Upper lobe of left lung (tissue), 6 donors: ENCODE data around the gene RAB6B. TPM values are rescaled to one million over a fixed set of nuclear protein-coding genes. Genes with fewer than 3 reads are reported as not detected.

Experiments
- ATAC-seq, 2 donors: fragments of 200-7000 bp; cut with Tn5 transposase; one replicate each; pipeline ENCODE4 v1.9.1; 2022; ENCODE audit warnings: mild to moderate bottlenecking in 2 of 2, moderate library complexity in 2 of 2; ENCODE audit not compliant: low FRiP score in 2 of 2
- DNase-seq, 2 donors: peaks; one replicate each; pipeline ENCODE4 v3.0.0-alpha.2; 2019 to 2020
- H3K27ac ChIP-seq, 4 donors: fragments of 200-600 bp; sonication (generic); one replicate each; pipeline ENCODE4 v1.5.1; 2016 to 2019
- H3K27me3 ChIP-seq, 4 donors: fragments of 200-600 bp; sonication (generic); one replicate each; pipeline ENCODE4 v1.5.1; 2017 to 2019
- H3K36me3 ChIP-seq, 4 donors: fragments of 200-600 bp; sonication (generic); one replicate each; pipeline ENCODE4 v1.5.1; 2016 to 2019
- H3K4me1 ChIP-seq, 4 donors: fragments of 200-600 bp; sonication (generic); one replicate each; pipeline ENCODE4 v1.5.1; 2018 to 2019
- H3K4me3 ChIP-seq, 4 donors: fragments of 200-600 bp; sonication (generic); one replicate each; pipeline ENCODE4 v1.5.1; 2017 to 2019; ENCODE audit warnings: mild to moderate bottlenecking in 2 of 4, moderate library complexity in 1 of 4
- H3K9me3 ChIP-seq, 4 donors: fragments of 200-600 bp; sonication (generic); one replicate each; pipeline ENCODE4 v1.5.1; 2018 to 2019
- EP300 ChIP-seq, 4 donors: sonication (generic); formaldehyde crosslinking; IDR thresholded peaks; one replicate each; pipeline ENCODE4 v1.5.1; 2017; ENCODE audit warnings: antibody characterized with exemption in 4 of 4, control low read depth in 2 of 4
- POLR2A ChIP-seq, 4 donors: fragments of 450-650 bp; IDR thresholded peaks; one replicate each; pipeline ENCODE4 v1.5.1; 2016 to 2017; ENCODE audit warnings: antibody characterized with exemption in 4 of 4, mild to moderate bottlenecking in 2 of 4
- POLR2AphosphoS5 ChIP-seq, 2 donors: sonication (generic); formaldehyde crosslinking; IDR thresholded peaks; one replicate each; pipeline ENCODE4 v1.5.1; 2017; ENCODE audit warnings: antibody characterized with exemption in 2 of 2
- WGBS, 2 donors: methylation state at CpG; one replicate each; pipeline ENCODE4 v1.1.5; 2017 to 2018; 5-methylcytosine and 5-hydroxymethylcytosine counted together
- total RNA-seq, 6 donors: library from RNA; depleted of rRNA in 4 of 6; stranded (reverse); fragments of >200 nt in 4 of 6; gene quantifications; one replicate each; pipeline versions ENCODE4 v1.1.0 to v1.2.1, GENCODE V29; 2016 to 2021
- TF ChIP-seq, protein P1 (sequence below), 6 experiments: fragments of 450-650 bp in 4 of 6; fragments of 200-600 bp in 2 of 6; sonication (generic) in 2 of 6; IDR thresholded peaks; one replicate each; pipeline ENCODE4 v1.5.1; 2016 to 2019; ENCODE audit warnings: antibody characterized with exemption in 6 of 6
- donor health status: DM: no; HTN: no; CAD: no; lungs with moderate emphysema.
- donor health status: DM: no; HTN: yes; CAD: no; lungs with severe emphysema.

Gene RAB6B
- total RNA-seq, 6 donors from 2014 or later: 1.00 to 6.3 (median 2.8) TPM

- Histone ChIP-seq H3K4me3 (no peak overlapping the region), H3K27ac (peak overlapping the region in 2 of 4 donors; percentile 20 to 59), H3K27me3 (no peaks in the 10 kb centered on the region), H3K4me1 (peaks cover 0 to 4% (median 2%) of the 10 kb centered on the region in 4 donors), H3K36me3 (peaks cover 0 to 64% (median 9%) of the 10 kb centered on the region in 4 donors), H3K9me3 (no peaks in the 10 kb centered on the region)
- ATAC-seq (no peak), DNase-seq (no peak)
- 90 to 95% methylated on average over 8 to 11 of the region's 11 CpGs for WGBS, 2 donors
- no peak for TF ChIP-seq POLR2A (IDR thresholded peaks at IDR 0.05)
- TF ChIP-seq POLR2AphosphoS5 (IDR thresholded peaks at IDR 0.05): no peak
- TF ChIP-seq, protein P1, sequence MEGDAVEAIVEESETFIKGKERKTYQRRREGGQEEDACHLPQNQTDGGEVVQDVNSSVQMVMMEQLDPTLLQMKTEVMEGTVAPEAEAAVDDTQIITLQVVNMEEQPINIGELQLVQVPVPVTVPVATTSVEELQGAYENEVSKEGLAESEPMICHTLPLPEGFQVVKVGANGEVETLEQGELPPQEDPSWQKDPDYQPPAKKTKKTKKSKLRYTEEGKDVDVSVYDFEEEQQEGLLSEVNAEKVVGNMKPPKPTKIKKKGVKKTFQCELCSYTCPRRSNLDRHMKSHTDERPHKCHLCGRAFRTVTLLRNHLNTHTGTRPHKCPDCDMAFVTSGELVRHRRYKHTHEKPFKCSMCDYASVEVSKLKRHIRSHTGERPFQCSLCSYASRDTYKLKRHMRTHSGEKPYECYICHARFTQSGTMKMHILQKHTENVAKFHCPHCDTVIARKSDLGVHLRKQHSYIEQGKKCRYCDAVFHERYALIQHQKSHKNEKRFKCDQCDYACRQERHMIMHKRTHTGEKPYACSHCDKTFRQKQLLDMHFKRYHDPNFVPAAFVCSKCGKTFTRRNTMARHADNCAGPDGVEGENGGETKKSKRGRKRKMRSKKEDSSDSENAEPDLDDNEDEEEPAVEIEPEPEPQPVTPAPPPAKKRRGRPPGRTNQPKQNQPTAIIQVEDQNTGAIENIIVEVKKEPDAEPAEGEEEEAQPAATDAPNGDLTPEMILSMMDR (IDR thresholded peaks at IDR 0.05): no peak
- no peak for TF ChIP-seq EP300 (IDR thresholded peaks at IDR 0.05)
Observed at GRCh38 chr3:133934996-133935842, 39.5 kb upstream of the RAB6B start.

- H3K9me3 ChIP-seq: no peaks in the 10 kb centered on the region
- TF ChIP-seq, protein P1 (IDR thresholded peaks at IDR 0.05): no peak
- TF ChIP-seq EP300 (IDR thresholded peaks at IDR 0.05): no peak
- no peak for TF ChIP-seq POLR2A (IDR thresholded peaks at IDR 0.05)
- TF ChIP-seq POLR2AphosphoS5 (IDR thresholded peaks at IDR 0.05): no peak
- peak overlapping the region in 1 of 4 donors; percentile 59 for H3K27ac ChIP-seq
- DNase-seq (no peak), ATAC-seq (no peak)
- peaks cover 0 to 59% (median 9%) of the 10 kb centered on the region in 4 donors for H3K36me3 ChIP-seq
- H3K27me3 ChIP-seq: no peaks in the 10 kb centered on the region
- 83 to 86% methylated on average over 10 of the region's 10 CpGs for WGBS, 2 donors
- peaks cover 0 to 4% (median 2%) of the 10 kb centered on the region in 4 donors for H3K4me1 ChIP-seq
- H3K4me3 ChIP-seq: no peak overlapping the region
Observed at GRCh38 chr3:133934073-133934970, 38.6 kb upstream of the RAB6B start.

DNA sequence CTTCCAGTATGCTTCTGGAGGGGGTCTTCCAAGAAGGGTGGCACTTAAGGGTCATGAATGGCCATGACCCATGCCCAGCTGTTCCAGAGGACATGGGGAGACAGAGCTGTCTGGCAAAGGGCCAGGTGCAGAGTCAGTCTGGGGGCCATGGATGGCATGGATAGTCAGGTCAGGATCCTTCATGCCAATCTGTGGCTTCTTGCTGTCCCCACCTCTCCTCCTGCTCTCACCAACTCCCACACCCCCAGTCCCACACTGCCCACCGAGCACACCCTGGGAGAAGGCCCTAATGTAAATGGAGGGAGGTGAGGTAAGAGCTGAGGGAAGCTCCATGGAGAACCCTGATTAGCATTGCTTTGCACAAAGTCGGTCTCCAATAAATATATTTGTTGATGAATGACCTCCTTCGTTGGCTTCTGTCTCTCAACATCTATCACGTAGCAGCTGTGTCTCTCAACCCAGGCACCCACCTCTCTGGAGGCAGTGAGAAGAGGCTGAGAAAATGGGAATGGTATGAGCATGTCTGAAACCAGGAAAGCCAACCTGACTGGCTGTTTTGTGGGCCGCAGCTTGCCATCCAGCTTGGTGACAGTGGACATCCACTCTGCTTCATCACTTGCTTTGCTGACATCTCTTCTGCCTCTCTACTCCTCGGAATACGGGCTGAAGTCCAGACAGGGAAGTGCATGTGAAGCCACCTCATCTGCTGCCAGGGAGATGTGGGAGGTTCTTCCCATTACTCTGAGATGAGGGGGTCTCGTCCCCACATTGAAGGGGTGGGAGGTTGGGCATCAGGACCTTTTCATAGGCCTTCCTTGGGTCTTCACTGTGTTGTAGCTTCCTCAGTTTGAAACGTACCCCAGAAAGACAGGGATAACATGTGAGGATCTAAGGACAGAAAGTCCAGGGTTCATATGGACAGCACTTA is 37.7 kb upstream of the RAB6B start:
- Histone ChIP-seq H3K27me3 (no peaks in the 10 kb centered on the region), H3K4me3 (no peak overlapping the region), H3K27ac (peak overlapping the region in 1 of 4 donors; percentile 59), H3K4me1 (peaks cover 0 to 4% (median 2%) of the 10 kb centered on the region in 4 donors), H3K36me3 (peaks cover 0 to 50% (median 4%) of the 10 kb centered on the region in 4 donors), H3K9me3 (no peaks in the 10 kb centered on the region)
- no peak for ATAC-seq
- WGBS, 2 donors: 83 to 90% methylated on average over 4 to 9 of the region's 9 CpGs
- no peak for TF ChIP-seq EP300 (IDR thresholded peaks at IDR 0.05)
- no peak for TF ChIP-seq POLR2A (IDR thresholded peaks at IDR 0.05)
- TF ChIP-seq POLR2AphosphoS5 (IDR thresholded peaks at IDR 0.05): no peak
- TF ChIP-seq, protein P1 (IDR thresholded peaks at IDR 0.05): no peak
- no peak for DNase-seq

GRCh38 chr3:133932009-133932408 is 36.3 kb upstream of the RAB6B start:
- no peak for DNase-seq
- ATAC-seq: no peak
- 94 to 96% methylated on average over 4 to 6 of the region's 6 CpGs for WGBS, 2 donors
- H3K4me3 ChIP-seq: no peak overlapping the region
- H3K27ac ChIP-seq: peak overlapping the region in 1 of 4 donors; percentile 38
- no peaks in the 10 kb centered on the region for H3K27me3 ChIP-seq
- H3K9me3 ChIP-seq: no peaks in the 10 kb centered on the region
- H3K36me3 ChIP-seq: peaks cover 0 to 36% (median 3%) of the 10 kb centered on the region in 4 donors
- TF ChIP-seq, protein P1 (IDR thresholded peaks at IDR 0.05): no peak
- TF ChIP-seq POLR2AphosphoS5 (IDR thresholded peaks at IDR 0.05) (no peak), POLR2A (IDR thresholded peaks at IDR 0.05) (no peak), EP300 (IDR thresholded peaks at IDR 0.05) (no peak)
- peaks cover 8 to 15% (median 10%) of the 10 kb centered on the region in 4 donors for H3K4me1 ChIP-seq
